ENCODE results near the gene SNX20.

Gene SNX20

DNA sequence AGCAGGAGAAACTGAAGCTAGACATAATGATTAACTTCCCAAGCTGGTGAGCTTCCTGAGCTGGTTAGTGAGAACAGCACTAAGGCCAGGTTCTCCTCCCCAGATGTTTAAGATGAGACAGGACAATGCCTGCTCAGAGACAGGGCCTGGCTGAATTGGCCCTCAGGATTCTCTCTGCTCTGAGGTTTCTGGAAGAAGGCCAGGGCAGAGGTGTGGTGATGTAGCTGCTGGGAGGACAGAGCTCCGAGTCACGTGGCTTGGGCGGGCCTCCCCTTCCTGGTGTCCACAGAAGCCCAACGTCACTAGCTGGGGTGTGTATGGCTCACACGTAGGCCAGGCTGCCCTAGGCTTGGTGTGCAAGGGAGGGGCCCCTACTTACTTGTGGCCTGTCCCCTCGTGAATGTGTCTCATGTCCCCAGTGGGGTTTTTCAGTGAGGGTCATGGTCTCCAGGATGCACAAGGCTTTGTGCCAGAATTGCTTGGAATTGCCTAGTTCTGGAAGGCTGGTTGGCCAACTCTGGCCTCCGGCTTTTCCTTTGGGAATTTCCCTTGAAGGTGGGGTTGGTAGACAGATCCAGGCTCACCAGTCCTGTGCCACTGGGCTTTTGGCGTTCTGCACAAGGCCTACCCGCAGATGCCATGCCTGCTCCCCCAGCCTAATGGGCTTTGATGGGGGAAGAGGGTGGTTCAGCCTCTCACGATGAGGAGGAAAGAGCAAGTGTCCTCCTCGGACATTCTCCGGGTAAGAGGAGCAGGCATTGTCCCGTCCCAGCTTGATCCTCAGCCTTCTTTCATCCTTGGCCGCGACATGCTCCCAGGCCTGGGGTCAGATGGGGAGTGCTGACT, 15.7 kb upstream of the SNX20 start:
- no peak for TF ChIP-seq GATA3 (IDR thresholded peaks at IDR 0.05; ENCODE audit: low read depth, low read length)
- no peak for TF ChIP-seq GATA2 (IDR thresholded peaks at IDR 0.05; ENCODE audit: low read depth, low read length)

DNA sequence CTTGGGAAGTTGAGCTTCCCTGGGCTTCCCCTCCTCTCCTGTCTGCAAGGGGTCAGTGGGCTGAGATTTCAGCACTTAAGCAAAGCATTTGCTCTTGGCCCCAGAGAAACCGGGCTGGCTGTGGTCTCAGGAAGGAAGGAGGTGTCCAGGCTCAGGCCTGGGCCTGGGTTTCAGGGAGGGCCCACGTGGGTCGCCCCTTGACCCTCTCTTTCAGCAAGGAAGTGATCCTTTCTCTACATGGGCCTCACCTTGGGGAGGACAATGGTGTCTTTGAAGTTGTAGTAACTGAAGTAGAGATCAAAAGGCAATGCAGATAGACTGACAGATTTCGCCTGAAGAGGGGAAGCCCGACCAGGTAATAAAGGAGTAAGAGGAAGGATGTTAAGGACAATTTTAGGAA, 15.0 kb upstream of the SNX20 start:
- TF ChIP-seq GATA3 (IDR thresholded peaks at IDR 0.05; ENCODE audit: low read depth, low read length), result no peak
- no peak for TF ChIP-seq GATA2 (IDR thresholded peaks at IDR 0.05; ENCODE audit: low read depth, low read length)

DNA sequence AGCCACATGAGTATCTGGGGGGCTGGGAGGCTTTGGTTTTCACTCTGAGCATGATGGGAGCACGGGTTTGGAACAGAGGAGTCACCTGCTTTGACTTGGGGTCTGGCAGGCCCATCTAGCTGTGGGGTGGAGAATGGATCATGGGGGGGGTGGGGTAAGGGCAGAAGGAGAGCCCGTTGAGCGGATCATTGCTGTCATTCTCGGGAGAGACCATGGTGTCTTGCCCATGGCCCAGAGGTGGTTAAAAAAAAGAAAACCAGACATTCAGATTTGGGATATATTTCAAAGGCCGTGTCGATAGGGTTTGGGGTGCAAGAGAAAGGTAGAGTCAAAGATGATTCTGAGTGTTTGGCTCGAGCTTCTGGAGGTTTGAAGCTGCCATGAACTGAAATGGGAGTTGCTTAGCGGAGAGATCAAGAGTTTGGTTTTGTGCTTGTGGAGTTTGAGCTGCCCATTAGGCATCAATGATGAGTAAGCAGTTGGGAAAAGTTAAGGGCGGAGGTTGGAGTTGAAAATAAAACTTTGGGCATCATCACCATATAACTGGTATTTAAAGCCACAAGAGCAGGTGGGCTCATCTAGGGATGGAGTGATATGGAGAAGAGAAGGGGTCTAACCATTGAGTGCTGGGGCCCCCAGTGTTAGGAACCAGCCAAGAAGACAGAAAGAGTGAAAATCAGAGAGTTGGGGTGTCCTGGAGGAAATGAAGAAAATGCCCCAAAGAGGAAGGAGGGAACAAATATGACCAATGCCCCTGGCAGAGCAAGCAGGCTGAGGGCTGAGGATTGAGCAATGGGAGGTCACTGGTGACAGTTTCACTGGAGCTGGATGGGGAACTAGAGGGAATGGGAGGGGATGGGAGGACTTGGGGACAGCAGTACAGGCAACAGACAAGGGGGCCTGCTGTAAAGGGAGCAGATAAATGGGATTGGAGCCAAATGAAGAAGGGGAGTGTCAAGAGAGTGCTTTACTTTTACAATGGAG, 14.2 kb upstream of the SNX20 start:
- TF ChIP-seq GATA3 (IDR thresholded peaks at IDR 0.05; ENCODE audit: low read depth, low read length), result no peak
- no peak for TF ChIP-seq GATA2 (IDR thresholded peaks at IDR 0.05; ENCODE audit: low read depth, low read length)

DNA sequence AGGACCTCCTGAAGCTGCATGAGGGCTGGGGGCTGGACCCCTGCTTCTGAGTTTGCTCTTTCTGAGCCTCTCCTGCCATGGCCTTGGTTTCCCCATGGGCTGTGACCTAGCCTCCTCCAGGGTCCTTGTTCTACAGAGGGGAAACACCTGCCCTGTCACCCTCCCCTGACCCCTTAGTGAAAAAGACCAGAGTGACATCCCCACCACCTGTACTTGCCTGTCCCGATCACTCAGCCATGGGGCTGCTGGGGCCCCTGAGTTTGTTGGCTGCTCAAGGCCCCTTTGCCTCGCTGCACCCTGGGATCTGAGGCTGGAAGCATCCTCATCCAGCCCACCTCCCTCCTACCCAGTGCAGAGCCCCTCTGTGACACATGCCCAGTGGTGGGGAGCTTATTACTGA, 13.1 kb upstream of the SNX20 start:
- no peak for TF ChIP-seq GATA3 (IDR thresholded peaks at IDR 0.05; ENCODE audit: low read depth, low read length)
- no peak for TF ChIP-seq GATA2 (IDR thresholded peaks at IDR 0.05; ENCODE audit: low read depth, low read length)

DNA sequence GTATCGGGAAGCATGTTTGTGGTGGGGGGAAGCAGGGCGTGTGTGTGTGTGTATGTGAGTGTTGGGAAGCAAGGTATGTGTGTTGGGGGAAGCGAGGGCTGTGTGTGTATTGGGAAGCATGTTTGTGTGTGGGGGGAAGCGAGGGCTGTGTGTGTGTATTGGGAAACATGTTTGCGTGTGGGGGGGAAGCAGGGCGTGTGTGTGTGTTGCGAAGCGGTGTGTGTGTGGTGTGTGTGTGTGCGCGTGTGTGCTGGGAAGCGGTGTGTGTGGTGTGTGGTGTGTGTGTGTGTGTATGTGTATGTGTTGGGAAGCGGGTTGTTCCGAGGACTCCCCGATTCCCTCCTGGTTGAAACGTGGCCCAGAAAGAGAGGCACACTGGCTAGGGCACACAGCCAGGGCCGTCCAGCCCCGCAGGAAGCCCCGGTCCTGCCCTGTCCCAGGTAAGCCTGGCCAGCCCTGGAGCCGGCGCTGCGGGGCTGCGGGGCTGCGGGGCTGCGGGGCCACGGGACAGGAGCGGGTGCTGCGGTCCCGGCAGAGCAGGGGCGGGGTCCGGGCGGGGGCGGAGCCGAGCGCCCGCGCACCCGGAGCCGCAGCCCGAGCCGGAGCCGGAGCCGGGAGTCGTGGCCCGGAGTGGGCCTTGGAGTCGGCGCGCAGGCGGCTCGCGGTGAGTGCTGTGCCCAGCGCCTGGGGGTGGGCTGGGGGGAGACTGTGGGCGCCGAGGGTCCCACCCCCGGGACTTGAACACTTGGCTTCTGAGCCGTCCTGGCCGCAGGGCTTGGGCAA, 12.1 kb upstream of the SNX20 start, which contains the start of gene NOD2:
Gene NOD2, plus strand, starts transcription at position 608 of the 783 bp plus-strand sequence. CDS start 5,890 bp downstream, outside the sequence.
- TF ChIP-seq GATA2 (IDR thresholded peaks at IDR 0.05; ENCODE audit: low read depth, low read length) (no peak), GATA3 (IDR thresholded peaks at IDR 0.05; ENCODE audit: low read depth, low read length) (no peak)

DNA sequence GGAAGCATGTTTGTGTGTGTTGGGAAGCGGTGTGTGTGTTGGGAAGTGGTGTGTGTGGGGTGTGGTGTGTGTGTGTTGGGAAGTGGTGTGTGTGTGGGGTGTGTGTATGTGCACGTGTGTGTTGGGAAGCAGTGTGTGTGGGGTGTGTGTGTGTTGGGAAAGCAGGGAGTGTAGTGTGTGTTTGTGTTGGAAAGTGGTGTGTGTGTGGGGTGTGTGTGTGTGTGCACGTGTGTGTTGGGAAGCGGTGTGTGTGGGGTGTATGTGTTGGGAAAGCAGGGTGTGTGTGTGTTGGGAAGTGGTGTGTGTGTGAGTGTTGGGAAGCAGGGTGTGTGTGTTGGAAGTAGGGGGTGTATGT, 11.5 kb upstream of the SNX20 start:
- TF ChIP-seq GATA2 (IDR thresholded peaks at IDR 0.05; ENCODE audit: low read depth, low read length) (no peak), GATA3 (IDR thresholded peaks at IDR 0.05; ENCODE audit: low read depth, low read length) (no peak)

DNA sequence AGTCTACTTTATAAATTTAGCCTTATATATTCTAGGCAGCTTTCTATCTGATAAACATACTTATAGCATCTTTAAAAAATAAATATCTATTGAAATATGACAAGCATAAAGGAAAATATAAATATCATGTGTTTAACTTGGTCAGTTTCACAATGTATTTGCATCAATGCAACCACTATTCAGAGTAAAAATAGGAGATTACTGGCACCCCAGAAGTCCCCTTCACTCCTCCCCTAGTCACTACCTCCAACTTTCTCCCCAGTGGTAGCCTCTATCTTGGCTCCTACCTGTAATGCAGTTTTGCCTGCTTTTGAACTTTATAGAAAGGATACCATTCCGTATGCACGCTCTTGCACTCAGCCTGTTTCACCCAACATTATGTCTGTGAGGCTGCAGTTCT, 9.1 kb upstream of the SNX20 start:
- TF ChIP-seq GATA3 (IDR thresholded peaks at IDR 0.05; ENCODE audit: low read depth, low read length) (no peak), GATA2 (IDR thresholded peaks at IDR 0.05; ENCODE audit: low read depth, low read length) (no peak)

DNA sequence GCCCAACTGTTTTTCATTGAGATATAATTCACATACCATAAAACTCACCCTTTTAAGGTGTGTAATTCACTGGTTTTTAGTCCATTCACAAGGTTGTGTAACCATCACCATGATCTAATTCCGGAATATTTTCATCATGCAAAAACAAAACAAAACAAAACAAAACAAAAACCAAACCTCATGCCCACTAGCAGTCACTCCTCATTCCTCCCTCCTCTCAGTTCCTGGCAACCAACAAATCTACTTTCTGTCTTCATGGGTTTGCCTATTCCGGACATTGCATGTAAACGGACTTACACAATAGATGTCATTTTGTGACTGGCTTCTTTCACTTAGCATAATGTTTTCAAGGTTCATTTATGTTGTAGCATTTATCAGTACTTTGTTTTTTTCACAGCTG, 7.8 kb upstream of the SNX20 start:
- TF ChIP-seq GATA3 (IDR thresholded peaks at IDR 0.05; ENCODE audit: low read depth, low read length), result no peak
- TF ChIP-seq GATA2 (IDR thresholded peaks at IDR 0.05; ENCODE audit: low read depth, low read length), result no peak

DNA sequence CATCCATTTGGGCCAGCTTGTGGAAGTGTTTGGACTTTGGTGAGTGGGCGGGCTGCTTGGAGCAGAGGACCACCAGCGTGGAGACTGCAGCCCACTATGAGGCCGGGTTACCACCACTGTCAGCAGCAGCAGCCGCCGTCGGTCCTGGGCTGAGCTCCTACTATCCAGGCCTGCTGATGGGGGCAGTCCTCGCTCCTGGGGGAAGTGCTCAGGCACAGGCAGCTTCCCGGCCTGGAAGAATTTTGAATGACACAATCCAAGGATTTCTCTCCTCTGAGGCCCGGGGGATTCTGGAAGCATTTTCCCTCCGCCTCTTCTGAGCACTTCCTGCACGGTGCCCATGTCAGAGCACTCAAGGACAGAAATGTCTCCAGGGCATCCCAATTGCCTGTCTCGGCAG, 7.0 kb upstream of the SNX20 start:
- TF ChIP-seq GATA2 (IDR thresholded peaks at IDR 0.05; ENCODE audit: low read depth, low read length) (no peak), GATA3 (IDR thresholded peaks at IDR 0.05; ENCODE audit: low read depth, low read length) (no peak)

DNA sequence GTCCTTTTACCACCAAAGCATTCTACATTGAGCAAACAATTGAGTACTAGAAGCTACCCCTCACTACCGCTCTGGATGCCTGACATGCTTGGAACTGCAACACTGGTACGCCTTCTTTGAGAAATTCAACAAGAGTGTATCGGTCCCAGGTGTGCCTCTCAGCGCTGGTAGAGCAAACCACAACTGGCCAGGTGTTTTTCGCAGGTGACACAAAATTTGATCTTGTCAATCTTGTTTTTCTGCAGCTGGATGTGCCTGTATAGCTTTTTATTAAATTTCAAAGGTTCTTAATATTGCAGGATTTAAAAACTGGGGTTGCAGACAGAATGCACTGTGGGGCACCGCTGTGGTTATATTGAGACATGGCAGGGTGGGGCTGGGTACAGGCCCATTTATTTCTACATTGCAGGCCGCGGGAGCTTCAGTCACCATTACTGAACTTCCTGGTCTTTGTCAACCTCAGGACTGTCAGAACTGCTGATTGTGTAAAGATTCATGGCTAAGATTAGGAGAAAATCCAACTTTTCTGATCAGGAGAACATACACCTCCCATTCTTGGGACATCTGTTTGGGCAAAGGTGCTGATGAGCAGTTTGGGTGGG, 4.5 kb upstream of the SNX20 start:
- TF ChIP-seq GATA3 (IDR thresholded peaks at IDR 0.05; ENCODE audit: low read depth, low read length) (no peak), GATA2 (IDR thresholded peaks at IDR 0.05; ENCODE audit: low read depth, low read length) (no peak)

DNA sequence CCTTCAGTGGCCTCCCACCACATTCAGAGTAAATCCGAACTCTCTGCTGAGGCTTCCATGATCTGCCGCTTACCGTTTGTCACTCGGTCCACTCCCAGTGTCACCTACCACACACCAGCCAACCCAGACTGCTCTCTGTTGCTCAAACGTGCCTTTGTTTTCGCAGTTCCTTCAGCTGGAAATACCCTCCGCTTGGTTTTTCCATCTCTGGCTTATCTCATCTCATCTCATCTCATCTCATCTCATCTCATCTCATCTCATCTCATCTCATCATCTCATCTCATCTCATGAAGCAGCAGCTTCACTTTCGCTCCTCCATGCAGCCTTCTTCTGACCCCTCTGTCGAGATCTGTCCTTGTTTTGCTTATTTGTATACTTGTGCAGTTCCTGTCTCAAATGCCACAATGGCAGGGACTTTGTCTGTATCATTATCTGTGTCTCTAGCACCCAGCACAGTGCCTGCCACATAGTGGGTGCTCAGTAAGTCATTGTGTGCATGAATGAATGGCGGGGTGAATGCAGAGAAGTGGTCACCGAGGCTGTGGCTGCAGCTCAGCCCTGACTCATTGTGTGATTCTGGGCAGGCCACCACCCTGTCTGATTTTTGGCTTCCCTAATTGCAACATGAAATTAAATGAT, 3.8 kb upstream of the SNX20 start:
- TF ChIP-seq GATA3 (IDR thresholded peaks at IDR 0.05; ENCODE audit: low read depth, low read length) (no peak), GATA2 (IDR thresholded peaks at IDR 0.05; ENCODE audit: low read depth, low read length) (no peak)

DNA sequence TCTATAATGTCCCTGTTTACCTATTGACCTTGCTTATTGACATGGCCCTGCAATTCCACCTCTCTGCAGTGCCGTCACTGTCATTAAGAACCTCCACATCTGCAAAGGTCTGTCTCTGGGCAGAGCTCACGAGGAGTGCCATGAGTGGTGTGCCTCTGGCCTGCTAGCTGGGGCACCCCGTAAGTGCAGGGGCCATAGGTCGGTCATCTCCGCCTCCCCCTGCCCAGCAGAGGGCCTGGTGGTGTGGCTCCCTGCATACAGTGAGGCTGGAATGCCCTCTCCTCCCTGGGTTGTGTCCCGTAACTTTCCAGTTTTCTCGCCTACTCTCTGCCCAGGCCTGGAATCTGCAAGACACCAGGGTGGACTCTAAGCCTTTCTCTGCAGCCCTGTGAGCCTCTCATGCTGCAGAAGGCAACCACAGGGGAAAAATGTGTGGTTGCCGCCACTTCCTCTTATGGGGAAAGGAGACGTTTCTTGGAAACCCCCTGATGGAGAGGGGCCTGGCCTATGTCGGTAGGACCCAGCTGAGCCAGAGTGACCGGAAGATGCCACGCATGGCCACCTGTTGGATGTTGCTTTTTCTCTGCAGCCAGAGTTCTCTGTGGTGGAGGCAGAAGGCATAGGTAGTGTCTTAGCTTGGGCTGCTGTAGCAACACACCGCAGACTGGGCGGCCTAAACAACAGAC, 2.7 kb upstream of the SNX20 start:
- TF ChIP-seq GATA2 (IDR thresholded peaks at IDR 0.05; ENCODE audit: low read depth, low read length), result no peak
- no peak for TF ChIP-seq GATA3 (IDR thresholded peaks at IDR 0.05; ENCODE audit: low read depth, low read length)

DNA sequence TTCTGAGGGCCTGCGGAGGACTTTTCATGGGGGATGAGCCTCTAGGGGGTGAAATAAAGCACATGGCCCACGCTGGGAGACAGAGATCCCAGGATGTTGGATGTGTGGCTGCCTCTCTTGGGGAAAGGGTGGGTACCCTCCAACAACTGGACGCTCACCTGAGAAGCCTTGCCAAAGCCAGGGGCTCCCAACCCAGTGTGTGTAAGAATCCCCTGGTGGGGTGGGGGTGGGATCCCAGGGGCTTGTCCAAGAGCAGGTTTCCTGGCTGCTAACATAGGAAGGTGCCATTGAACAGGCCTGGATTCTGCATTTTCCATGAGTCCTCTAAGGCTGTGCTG, 587 bp downstream of the SNX20 start:
- TF ChIP-seq GATA2 (IDR thresholded peaks at IDR 0.05; ENCODE audit: low read depth, low read length), result no peak
- no peak for TF ChIP-seq GATA3 (IDR thresholded peaks at IDR 0.05; ENCODE audit: low read depth, low read length)
